Thyroid gland (tissue), 4 donors: ENCODE data around the gene MVB12B. TPM values are rescaled to one million over a fixed set of nuclear protein-coding genes. Genes with fewer than 3 reads are reported as not detected.

Source experiments
- DNase-seq, 2 donors: peaks; one replicate each; pipeline ENCODE4 v3.0.0-alpha.2; 2019
- H3K27ac ChIP-seq, 3 donors: fragments of 200-600 bp; sonication (generic); 1 replicate in 2 of 3; 2 replicates in 1 of 3; pipeline ENCODE4 v1.5.1; 2016 to 2019; ENCODE audit warnings: mild to moderate bottlenecking in 1 of 3, moderate library complexity in 1 of 3
- H3K27me3 ChIP-seq: fragments of 200-600 bp; sonication (generic); one replicate; pipeline ENCODE4 v1.5.1; 2019
- H3K36me3 ChIP-seq, 2 donors: fragments of 200-600 bp; sonication (generic); one replicate each; pipeline ENCODE4 v1.5.1; 2016 to 2019
- H3K4me1 ChIP-seq, 2 donors: fragments of 200-600 bp; sonication (generic); one replicate each; pipeline ENCODE4 v1.5.1; 2017 to 2019
- H3K4me3 ChIP-seq, 3 donors: fragments of 200-600 bp; sonication (generic); replicated peaks in 1 of 3; 1 replicate in 2 of 3; 2 replicates in 1 of 3; pipeline ENCODE4 v1.5.1; 2016; ENCODE audit warnings: mild to moderate bottlenecking in 1 of 3
- H3K9me3 ChIP-seq: fragments of 200-600 bp; sonication (generic); one replicate; pipeline ENCODE4 v1.5.1; 2017
- POLR2A ChIP-seq, 2 donors: fragments of 450-650 bp; IDR thresholded peaks; one replicate each; pipeline ENCODE4 v1.6.1; 2017; ENCODE audit warnings: antibody characterized with exemption in 2 of 2, mild to moderate bottlenecking in 2 of 2, moderate library complexity in 1 of 2
- WGBS, 2 donors: methylation state at CpG; one replicate each; pipeline ENCODE4 v1.1.5; 2017; 5-methylcytosine and 5-hydroxymethylcytosine counted together
- intact Hi-C: fragments of 100-400 bp; cut with DNase I; formaldehyde crosslinking; loops from one replicate; pipeline ENCODE4 v1.15.1; 2023
- total RNA-seq, 4 donors: library from RNA; depleted of rRNA; stranded (reverse); fragments of >200 nt; gene quantifications; one replicate each; pipeline ENCODE4 v1.2.3, GENCODE V29; 2016
- TF ChIP-seq, protein P1 (sequence below), 6 experiments: fragments of 200-600 bp in 3 of 6; fragments of 450-650 bp in 3 of 6; sonication (generic) in 3 of 6; IDR thresholded peaks; one replicate each; pipeline ENCODE4 v1.5.1; 2016 to 2019; ENCODE audit warnings: antibody characterized with exemption in 6 of 6, mild to moderate bottlenecking in 2 of 6, inconsistent platforms in 1 of 6, moderate library complexity in 1 of 6

Gene MVB12B
- total RNA-seq, 4 donors from 2014 or later = 13.4 to 19.3 (median 15.5) TPM

DNA sequence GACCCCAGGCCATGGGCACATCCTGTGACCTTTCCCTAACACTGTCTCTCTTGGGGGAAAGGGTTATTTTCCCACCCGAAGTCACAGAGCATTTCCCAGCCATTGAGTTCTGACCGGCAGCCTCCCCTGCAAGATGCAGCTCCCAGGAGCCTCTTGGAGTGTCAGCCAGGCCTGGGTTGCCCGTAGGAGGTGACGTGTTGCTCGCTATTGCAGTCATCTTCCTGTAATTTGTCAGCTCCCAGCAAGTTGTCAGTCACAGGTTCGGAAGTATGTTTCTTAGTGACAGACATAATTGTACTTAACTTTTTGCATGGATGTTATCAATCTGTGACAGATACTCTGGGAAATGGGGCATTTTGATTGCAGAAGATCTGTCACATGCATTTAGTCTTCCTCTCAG is 74.5 kb downstream of the MVB12B start:
- no peak for DNase-seq
- no peak for TF ChIP-seq POLR2A (IDR thresholded peaks at IDR 0.05)
- TF ChIP-seq, protein P1, sequence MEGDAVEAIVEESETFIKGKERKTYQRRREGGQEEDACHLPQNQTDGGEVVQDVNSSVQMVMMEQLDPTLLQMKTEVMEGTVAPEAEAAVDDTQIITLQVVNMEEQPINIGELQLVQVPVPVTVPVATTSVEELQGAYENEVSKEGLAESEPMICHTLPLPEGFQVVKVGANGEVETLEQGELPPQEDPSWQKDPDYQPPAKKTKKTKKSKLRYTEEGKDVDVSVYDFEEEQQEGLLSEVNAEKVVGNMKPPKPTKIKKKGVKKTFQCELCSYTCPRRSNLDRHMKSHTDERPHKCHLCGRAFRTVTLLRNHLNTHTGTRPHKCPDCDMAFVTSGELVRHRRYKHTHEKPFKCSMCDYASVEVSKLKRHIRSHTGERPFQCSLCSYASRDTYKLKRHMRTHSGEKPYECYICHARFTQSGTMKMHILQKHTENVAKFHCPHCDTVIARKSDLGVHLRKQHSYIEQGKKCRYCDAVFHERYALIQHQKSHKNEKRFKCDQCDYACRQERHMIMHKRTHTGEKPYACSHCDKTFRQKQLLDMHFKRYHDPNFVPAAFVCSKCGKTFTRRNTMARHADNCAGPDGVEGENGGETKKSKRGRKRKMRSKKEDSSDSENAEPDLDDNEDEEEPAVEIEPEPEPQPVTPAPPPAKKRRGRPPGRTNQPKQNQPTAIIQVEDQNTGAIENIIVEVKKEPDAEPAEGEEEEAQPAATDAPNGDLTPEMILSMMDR (IDR thresholded peaks at IDR 0.05) = no peak
- intact Hi-C loops = loop anchor here (5.0 kb wide), 1 partner anchor 91 kb away; no protein-coding TSS in a partner anchor
- H3K4me1 ChIP-seq = no peaks in the 10 kb centered on the region
- H3K36me3 ChIP-seq = peaks cover 0 to 8% of the 10 kb centered on the region in 2 donors
- H3K4me3 ChIP-seq = no peak overlapping the region
- 74 to 80% methylated on average over 6 of the region's 6 CpGs for WGBS, 2 donors
- H3K9me3 ChIP-seq = no peaks in the 10 kb centered on the region
- no peaks in the 10 kb centered on the region for H3K27me3 ChIP-seq
- H3K27ac ChIP-seq = no peak overlapping the region

- WGBS, 2 donors = 85 to 93% methylated on average over 12 of the region's 12 CpGs
- intact Hi-C loops = loop anchor here (5.0 kb wide), 1 partner anchor 91 kb away; no protein-coding TSS in a partner anchor
- Histone ChIP-seq H3K36me3 (peaks cover 0 to 4% of the 10 kb centered on the region in 2 donors), H3K27me3 (no peaks in the 10 kb centered on the region), H3K4me3 (no peak overlapping the region), H3K9me3 (no peaks in the 10 kb centered on the region), H3K4me1 (no peaks in the 10 kb centered on the region), H3K27ac (no peak overlapping the region)
- TF ChIP-seq, protein P1 (IDR thresholded peaks at IDR 0.05) = no peak
- no peak for TF ChIP-seq POLR2A (IDR thresholded peaks at IDR 0.05)
- no peak for DNase-seq
These were observed 75.0 kb downstream of the MVB12B start for GRCh38 chr9:126401581-126401980.

DNA sequence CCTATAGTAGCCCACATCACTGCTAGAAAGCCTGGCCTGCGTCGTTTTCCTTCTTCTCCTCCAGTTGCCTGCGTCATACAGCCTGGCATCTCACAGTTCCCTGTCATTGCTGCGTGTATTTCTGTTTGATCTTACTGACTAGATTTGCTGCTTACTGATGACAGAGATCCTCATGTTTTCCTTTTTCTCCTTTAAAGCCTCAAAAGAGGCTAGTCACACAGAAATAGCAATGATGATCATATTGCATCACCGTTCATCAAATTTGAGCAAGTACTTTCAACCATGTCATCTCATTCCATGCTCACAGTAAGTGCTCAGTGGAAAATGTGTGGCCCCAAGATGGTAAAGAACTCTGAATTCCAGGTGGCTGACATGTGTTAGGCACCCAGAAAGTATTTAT is 76.8 kb downstream of the MVB12B start:
- H3K4me1 ChIP-seq = no peaks in the 10 kb centered on the region
- H3K27me3 ChIP-seq = no peaks in the 10 kb centered on the region
- intact Hi-C loops = loop anchor here (5.0 kb wide), 1 partner anchor 89 kb away; no protein-coding TSS in a partner anchor
- no peak overlapping the region for H3K4me3 ChIP-seq
- H3K27ac ChIP-seq = no peak overlapping the region
- H3K36me3 ChIP-seq = no peaks in the 10 kb centered on the region
- H3K9me3 ChIP-seq = no peaks in the 10 kb centered on the region
- TF ChIP-seq, protein P1 (IDR thresholded peaks at IDR 0.05) = no peak
- no peak for TF ChIP-seq POLR2A (IDR thresholded peaks at IDR 0.05)
- 94% methylated on average over 5 of the region's 5 CpGs for WGBS, 2 donors
- DNase-seq = no peak

GRCh38 chr9:126404459-126404858 is 77.8 kb downstream of the MVB12B start:
- Histone ChIP-seq H3K27me3 (no peaks in the 10 kb centered on the region), H3K27ac (no peak overlapping the region), H3K9me3 (no peaks in the 10 kb centered on the region), H3K4me3 (no peak overlapping the region), H3K36me3 (no peaks in the 10 kb centered on the region), H3K4me1 (no peaks in the 10 kb centered on the region)
- TF ChIP-seq, protein P1 (IDR thresholded peaks at IDR 0.05) = no peak
- no peak for TF ChIP-seq POLR2A (IDR thresholded peaks at IDR 0.05)
- WGBS, 2 donors = 87 to 93% methylated on average over 14 of the region's 14 CpGs
- intact Hi-C loops = loop anchor here (5.0 kb wide), 1 partner anchor 88 kb away; no protein-coding TSS in a partner anchor
- DNase-seq = no peak

DNA sequence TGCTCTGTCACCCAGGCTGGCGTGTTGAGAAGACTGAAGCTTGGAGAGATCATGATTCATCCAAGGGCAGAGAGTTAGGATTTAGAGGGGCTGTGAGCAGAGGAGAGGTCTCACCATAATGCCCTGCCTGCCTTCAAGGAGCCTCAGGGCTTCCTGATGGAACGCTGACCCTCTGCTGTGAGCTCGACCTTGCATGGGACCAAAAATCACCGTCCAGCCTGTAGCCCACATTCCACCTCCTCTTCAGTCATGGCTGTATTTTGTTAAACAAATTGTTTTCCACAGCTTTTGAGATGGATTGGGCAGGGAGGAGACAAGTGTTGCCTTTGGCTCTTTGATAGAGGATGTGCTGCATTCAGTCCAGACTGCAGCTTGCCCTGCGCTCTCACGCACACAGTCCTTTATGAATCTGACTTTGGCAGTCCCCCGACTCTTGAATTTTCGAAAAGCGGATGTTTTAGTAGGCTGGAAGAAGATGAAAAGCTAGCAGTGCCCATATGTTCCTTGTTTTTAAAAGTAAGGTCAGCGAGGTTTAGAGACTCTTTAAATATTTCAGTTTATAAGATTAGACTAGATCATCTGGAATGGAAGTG is 79.5 kb downstream of the MVB12B start:
- DNase-seq = no peak
- Histone ChIP-seq H3K36me3 (no peaks in the 10 kb centered on the region), H3K4me3 (no peak overlapping the region), H3K9me3 (no peaks in the 10 kb centered on the region), H3K27ac (no peak overlapping the region), H3K27me3 (no peaks in the 10 kb centered on the region), H3K4me1 (peaks cover 2 to 3% of the 10 kb centered on the region in 2 donors)
- no peak for TF ChIP-seq POLR2A (IDR thresholded peaks at IDR 0.05)
- TF ChIP-seq, protein P1 (IDR thresholded peaks at IDR 0.05) = no peak
- 72 to 82% methylated on average over 10 of the region's 10 CpGs for WGBS, 2 donors
- intact Hi-C loops = no loop called here
